GM13977 (cell line): Measurements from ENCODE around the gene PLA2G5.

Experiments
- DNase-seq: peaks from one replicate; pipeline ENCODE4 v3.0.0; 2012; ENCODE audit warnings: low spot score
- in situ Hi-C: fragments of 300-500 bp; cut with MboI; formaldehyde crosslinking; loops from one replicate; pipeline ENCODE4 v1.12.0; 2022; ENCODE audit warnings: low sequenced_read_pairs, low pct_unique_long_range_greater_than_20kb, mixed read lengths, inconsistent platforms; ENCODE audit not compliant: unreplicated experiment
- TF ChIP-seq, protein P1 (sequence below): IDR thresholded peaks from 2 replicates; pipeline ENCODE4 v1.5.1; 2012; ENCODE audit warnings: mild to moderate bottlenecking, control low read depth; ENCODE audit not compliant: insufficient read depth; ENCODE audit errors: extremely low read depth, missing control alignments

The PLA2G5 gene

DNA sequence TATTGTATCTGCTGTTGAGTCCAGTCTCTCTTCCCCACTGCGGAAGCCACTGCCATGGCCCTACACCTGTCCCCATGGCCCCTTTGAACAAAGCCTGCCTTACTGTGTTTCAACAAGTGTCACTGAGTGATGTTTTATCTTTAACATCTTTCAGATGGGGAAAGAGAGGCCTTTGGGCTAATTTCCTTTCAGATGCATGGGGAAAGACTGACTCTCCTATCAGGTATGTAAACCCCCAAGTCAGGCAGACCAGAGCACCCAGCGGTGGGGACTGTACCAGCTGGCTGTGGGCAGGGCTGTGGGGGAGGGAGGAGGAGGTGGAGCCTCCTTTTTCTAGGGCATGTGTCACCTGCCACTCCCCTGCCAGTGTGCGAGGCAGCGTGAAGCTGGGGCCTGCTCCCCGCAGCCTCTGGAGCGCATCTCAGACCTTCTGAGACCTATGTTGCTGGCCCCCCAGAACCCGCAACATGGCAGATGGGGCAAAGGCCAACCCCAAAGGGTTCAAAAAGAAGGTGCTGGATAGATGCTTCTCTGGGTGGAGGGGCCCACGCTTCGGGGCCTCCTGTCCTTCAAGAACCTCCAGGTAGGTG, 69.1 kb downstream of the PLA2G5 start, which contains the start of gene PLA2G2F:
TSS of gene PLA2G2F (plus strand) at position 363 of the 590 bp plus-strand sequence. CDS start at position 468, 105 bp downstream.
- in situ Hi-C loops = loop anchor here (25.0 kb wide), 1 partner anchor 227 kb away; the partner anchor contains the start of gene PLA2G2E
- DNase-seq = no peak
- TF ChIP-seq, protein P1, sequence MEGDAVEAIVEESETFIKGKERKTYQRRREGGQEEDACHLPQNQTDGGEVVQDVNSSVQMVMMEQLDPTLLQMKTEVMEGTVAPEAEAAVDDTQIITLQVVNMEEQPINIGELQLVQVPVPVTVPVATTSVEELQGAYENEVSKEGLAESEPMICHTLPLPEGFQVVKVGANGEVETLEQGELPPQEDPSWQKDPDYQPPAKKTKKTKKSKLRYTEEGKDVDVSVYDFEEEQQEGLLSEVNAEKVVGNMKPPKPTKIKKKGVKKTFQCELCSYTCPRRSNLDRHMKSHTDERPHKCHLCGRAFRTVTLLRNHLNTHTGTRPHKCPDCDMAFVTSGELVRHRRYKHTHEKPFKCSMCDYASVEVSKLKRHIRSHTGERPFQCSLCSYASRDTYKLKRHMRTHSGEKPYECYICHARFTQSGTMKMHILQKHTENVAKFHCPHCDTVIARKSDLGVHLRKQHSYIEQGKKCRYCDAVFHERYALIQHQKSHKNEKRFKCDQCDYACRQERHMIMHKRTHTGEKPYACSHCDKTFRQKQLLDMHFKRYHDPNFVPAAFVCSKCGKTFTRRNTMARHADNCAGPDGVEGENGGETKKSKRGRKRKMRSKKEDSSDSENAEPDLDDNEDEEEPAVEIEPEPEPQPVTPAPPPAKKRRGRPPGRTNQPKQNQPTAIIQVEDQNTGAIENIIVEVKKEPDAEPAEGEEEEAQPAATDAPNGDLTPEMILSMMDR = no peak

DNA sequence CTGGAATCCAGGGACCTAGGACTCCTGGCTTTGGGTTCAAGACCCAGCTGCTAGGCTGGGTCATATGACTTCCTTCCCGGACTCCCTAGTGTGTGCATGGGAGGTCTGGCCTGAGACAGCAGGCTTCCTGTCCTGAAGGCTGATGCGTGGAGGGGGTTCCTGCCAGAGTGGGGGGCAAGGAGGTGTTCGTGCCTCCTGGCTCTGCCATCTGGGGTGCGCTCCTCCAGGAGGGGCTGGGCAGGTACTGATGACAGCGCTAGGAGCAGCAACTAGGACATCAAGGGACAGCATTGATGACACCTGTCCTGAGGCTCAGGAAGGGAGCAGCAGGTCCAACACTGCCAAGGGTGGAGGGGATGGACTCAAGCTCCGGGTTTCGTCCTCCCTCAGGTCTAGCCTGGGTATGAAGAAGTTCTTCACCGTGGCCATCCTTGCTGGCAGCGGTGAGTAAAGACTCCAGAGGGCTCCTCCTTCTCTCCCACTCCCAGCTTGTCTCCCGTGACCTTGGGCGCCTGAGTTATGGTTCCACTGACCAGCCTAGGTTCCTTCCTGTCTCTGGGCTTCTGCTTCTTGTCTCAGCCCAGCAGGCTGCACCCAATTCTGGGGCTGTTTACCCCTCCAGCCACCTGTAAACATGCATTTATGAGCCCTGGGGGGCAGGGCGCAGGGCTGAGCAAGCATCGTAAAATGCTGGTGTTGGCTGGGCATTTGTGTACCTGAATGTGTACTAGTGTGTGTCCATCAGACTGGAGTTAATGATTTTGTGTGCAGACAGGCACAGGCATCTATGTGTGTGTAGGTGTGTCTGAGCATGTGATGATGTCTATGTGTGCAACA, 70.0 kb downstream of the PLA2G5 start:
- TF ChIP-seq, protein P1 = no peak
- DNase-seq = no peak
- in situ Hi-C loops = loop anchor here (25.0 kb wide), 1 partner anchor 228 kb away; the partner anchor contains the start of gene PLA2G2E

DNA sequence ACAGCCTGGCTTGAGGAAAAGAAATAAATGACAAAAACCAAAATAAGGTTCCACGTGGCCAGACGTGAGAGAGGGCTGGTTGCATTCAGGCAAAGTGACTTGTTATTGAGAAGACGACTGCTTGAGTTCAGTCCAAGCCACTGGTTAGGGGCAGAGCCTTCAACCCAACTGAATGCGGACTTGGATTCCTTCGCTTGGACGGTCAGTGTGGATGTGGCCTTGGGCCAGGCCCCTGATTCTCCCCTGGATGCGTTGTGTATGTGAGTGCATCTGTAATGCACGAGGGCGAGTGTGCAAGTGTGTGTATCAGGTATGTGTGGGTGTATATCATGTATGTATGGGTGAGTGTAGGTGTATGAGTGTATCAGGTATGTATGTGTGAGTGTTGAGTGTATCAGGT, 71.0 kb downstream of the PLA2G5 start:
- TF ChIP-seq, protein P1 = no peak
- no peak for DNase-seq
- in situ Hi-C loops = loop anchor here (25.0 kb wide), 1 partner anchor 229 kb away; the partner anchor contains the start of gene PLA2G2E

DNA sequence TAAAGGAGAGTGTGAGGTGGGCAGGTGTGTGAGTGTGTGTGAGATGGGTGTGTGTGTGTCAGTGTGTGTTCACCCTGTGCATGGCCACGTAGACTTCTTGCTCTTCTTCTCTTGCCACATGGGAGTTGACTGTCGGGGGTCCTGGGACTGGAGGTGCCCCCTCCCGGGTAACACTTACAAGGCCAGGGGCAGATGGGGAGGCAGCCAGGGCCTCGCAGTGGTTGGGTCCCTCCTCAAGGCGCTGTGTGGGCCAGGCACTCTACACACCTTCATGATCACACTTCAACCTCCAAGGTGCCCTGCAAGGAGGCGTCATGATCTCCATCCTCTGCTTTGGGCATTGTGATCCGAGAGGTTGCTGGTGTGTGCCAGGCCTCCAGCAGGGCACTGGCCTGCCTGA, 71.5 kb downstream of the PLA2G5 start:
- in situ Hi-C loops = loop anchor here (25.0 kb wide), 1 partner anchor 229 kb away; the partner anchor contains the start of gene PLA2G2E
- no peak for DNase-seq
- TF ChIP-seq, protein P1 = no peak
